ENCODE results near the gene SMAD2. TPM values are rescaled to one million over a fixed set of nuclear protein-coding genes. Genes with fewer than 3 reads are reported as not detected.

The SMAD2 gene
- total RNA-seq, 1 experiment from 2014 or later, result 105 TPM

DNA sequence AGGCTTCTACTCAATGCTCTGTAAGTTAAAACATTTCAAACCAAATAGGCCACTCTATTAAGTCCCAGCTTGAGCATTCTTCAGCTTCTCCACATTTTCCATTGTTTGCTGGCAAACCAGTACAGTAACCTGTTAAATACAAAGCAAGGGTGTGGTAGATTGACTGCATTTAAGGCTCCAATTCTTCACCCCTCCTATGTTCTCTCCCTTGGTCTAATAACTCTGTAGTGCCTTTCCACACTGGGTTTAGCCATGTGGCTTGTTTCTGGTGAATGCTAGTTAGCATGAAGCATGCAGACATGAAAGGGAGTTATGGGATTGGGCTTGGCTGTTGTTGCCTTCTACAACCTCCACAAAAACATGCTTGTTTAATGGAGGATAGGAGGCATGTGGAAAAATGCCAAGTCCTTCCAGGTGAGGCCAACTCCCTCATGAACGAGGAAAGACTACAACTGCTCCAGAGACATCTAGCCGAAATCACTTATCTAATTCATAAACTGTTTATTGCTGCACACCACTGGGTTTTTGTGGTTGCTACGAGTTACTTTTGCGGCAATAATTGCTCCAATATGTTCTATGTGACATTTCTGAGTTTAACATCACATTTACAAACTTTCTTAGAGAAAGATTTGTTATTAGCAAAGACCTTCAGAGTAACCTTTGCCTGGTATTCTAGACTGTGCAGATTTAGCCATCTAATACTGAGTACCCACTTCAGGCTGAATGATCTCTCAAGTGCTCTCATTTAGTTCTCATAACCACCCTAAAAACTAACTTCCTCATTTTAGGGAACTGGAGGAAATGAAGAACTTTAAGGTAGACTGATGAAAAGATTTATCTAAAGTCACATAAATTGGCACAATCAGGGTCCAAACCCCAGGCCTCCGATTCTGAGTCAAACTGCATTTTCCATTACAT, 104.0 kb downstream of the SMAD2 start:
- in situ Hi-C loops (cut with HindIII; ENCODE audit: low pct_unique_long_range_greater_than_20kb, low sequenced_read_pairs), result no loop called here

DNA sequence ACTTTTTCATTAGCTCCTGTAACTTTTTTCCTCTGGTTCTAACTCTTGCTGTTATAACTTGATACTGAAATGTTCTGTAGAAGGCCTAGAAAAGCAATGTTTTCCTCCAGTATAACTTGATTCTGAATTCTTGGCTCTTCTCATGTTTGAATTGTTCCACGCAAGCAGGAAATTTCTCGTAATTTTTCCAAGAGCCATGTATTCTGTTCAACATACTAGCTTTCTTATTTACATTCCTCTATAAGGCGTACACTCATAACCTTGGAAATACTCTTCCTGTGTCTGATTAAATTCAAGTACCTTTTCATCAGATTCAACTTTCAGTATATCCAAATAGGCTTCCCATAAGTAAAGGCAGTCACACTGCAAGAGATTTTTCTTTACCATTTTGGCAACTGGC, 109.1 kb downstream of the SMAD2 start:
- no peak for DNase-seq (ENCODE audit: low read depth, low spot score)
- in situ Hi-C loops (cut with HindIII; ENCODE audit: low pct_unique_long_range_greater_than_20kb, low sequenced_read_pairs), result no loop called here

More for the DNA sequence above, 104.0 kb downstream of the SMAD2 start:
- DNase-seq (ENCODE audit: low read depth, low spot score), result no peak

DNA sequence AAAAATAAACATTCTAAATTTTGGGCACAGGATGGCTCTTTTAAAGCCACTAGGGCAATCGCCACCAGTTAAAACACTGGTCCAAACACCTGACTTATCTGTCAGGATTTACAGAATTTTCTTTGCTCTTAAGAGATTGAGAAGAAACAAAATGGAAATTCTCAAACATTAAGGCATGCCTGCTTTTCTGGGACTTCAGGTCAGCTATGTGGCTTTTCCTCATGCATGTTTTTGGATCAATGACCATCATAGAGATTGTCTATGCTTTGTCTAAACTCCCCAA, 112.7 kb downstream of the SMAD2 start:
- no peak for DNase-seq (ENCODE audit: low read depth, low spot score)
- in situ Hi-C loops (cut with HindIII; ENCODE audit: low pct_unique_long_range_greater_than_20kb, low sequenced_read_pairs), result no loop called here

DNA sequence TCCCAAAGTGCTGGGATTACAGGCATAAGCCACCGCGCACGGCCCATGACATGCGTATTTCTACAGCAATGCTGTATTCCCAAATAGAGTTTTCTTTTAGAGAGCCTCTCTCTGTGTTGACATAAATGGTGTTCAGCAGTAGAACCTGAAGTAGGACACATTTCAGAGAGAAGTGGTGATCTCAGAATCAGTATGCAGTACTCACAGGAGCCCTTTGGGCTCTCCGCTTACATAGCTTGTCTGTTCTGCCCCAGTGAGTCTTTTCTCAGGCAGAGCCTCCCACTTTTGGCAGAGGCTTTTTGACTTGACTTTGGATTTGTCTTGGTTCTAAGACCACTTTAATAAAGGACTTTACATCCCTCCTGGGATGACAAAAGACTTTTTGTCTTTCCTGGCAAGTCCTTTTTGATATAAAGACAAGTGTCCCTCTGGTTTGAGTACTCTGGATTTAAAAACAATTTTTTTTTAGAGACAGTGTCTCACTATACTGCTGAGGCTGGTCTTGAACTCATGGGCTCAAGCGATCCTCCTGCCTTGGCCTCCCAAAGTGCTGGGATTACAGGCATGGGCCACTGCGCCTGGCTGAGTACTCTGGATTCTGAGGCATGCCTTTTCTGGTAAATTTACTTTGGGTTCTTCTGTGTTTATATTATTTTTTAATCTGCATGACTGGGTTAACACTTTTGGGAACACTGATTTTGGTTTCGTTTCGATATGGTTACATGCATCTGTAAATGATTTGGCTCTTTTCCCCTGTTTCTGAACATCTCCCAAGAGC, 113.3 kb downstream of the SMAD2 start:
- in situ Hi-C loops (cut with HindIII; ENCODE audit: low pct_unique_long_range_greater_than_20kb, low sequenced_read_pairs), result no loop called here
- no peak for DNase-seq (ENCODE audit: low read depth, low spot score)

DNA sequence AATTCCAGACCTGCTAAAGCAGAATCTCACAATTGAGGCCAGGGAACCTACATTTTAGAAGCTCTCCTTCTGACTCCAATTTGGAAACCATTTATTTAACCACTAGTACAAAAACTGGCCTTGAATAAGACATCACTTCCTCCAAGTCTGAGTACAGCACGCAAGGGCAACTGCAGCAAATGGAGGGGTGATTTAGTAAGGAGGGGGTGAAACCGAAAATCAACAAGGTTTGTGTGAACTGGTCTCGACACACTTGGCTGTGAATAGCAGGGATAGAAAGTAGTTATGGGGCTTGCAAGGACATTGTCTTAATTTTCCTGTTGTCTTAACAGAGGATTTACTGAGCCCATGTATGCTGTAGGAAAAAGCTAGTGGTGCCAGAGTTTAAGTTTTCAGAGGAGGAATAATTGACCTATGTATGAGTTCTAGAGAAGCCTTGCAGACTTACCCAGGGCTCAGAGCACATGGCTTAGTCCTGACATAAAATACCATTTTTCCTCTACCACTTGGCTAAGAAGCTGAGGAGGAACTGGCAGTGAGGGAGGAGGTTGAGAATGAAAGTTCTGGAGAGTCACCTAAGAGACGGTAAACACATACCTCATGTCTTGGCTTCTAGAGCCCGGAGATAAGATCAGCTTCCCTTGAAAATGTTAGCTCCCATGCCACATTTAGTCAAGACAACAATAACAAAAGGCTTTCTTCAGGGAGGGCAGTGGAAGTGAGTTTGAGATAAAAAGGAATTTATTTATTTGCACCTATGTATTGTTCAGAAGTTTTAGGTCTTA, 114.8 kb downstream of the SMAD2 start:
- in situ Hi-C loops (cut with HindIII; ENCODE audit: low pct_unique_long_range_greater_than_20kb, low sequenced_read_pairs), result no loop called here
- DNase-seq (ENCODE audit: low read depth, low spot score), result no peak

DNA sequence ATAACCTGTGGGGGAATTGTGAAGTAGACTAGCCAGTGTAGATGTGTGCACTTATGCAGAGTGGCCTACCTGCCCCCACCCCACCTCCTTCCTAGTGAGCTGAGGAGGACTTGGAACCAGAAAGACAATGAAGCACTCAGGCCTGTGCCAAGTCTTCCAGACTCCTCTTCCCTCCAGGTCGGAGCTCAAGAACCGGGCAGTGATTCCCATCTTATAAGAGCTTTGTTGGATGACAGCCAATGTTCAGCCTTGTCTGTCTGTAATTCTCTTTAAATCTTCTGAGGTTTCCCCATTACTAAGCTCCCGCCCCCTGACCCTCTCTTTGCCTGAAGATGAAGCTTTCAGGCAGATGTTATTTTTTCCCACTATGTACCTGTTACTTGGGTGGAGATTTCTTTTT, 121.0 kb downstream of the SMAD2 start:
- DNase-seq (ENCODE audit: low read depth, low spot score), result no peak
- in situ Hi-C loops (cut with HindIII; ENCODE audit: low pct_unique_long_range_greater_than_20kb, low sequenced_read_pairs), result no loop called here

DNA sequence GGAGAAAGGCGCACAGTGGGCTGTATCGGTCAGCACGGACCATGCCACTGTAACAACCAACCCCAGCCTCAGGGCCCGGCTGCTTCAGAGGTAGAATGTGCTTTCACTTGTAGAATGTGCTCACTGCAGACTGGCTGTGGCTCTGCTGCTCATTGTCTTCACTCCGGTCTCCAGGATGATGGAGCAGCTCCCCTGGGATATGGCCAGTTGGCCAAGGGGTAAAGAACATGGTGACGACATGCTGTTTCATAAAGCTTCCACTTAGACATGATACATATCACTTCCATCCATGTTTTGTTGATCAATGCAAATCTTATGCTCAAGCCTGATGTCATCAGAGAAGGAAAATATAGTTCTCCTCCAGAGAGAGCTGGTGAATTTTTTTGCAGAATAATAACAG, 127.7 kb downstream of the SMAD2 start:
- no peak for DNase-seq (ENCODE audit: low read depth, low spot score)
- in situ Hi-C loops (cut with HindIII; ENCODE audit: low pct_unique_long_range_greater_than_20kb, low sequenced_read_pairs), result no loop called here

DNA sequence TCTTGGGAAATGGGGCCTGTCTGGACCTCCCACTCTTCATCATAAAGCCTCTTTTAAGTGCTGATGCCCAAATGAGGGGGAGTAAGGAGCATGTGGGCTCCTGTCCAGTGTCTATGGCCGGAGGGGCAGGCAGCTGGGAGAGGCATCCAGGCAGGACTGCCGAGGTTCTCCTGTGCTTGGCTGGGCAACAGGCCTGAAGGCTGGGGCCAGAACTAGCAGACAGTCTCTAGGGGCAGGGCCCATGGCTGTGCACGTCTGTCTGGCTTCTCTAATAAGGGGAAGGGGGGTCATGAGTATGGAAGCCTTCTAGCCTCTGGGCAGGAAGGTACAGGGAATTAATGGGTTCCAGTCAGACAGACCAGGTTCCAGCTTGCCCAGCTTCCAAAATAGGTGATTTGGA, 128.6 kb downstream of the SMAD2 start:
- in situ Hi-C loops (cut with HindIII; ENCODE audit: low pct_unique_long_range_greater_than_20kb, low sequenced_read_pairs), result no loop called here
- DNase-seq (ENCODE audit: low read depth, low spot score), result no peak

DNA sequence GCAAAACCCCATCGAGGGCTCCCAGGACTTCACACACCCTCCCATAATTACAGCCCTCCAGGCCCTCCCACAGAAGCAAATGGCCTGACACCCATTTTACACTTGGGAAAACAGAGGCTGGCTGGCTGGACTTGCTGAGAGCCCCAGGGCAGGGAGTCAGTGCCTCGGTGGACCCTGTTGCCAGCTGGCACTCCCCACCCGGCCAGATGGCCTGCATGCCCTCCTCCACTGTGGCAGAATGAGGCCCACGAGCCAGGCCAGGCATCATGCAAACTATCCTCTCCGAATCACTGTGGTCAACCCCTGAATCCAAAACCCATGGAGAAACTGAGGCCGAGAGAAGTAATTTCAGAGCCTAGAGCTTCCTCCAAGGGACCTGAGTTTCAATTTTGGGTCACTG, 129.7 kb downstream of the SMAD2 start:
- in situ Hi-C loops (cut with HindIII; ENCODE audit: low pct_unique_long_range_greater_than_20kb, low sequenced_read_pairs), result no loop called here
- no peak for DNase-seq (ENCODE audit: low read depth, low spot score)

DNA sequence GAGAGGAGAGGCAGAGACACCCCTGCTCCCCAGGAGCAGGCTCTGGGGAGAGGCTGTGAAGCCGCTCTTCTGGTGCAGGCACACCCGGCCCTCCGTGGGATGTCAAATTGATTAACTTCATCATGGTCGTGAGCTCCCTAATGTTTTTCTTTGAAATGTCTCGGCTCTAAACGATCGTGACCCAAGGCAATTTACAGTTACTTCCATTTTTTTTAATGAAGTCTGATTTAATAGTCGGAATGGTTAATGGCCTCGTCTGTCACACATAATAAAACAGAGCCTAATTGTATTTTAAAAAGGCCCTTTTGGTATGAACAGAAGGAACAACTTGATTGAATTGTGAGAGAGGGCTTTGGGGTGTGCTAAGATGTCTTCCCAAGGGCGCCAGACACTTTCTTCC, 130.2 kb downstream of the SMAD2 start:
- in situ Hi-C loops (cut with HindIII; ENCODE audit: low pct_unique_long_range_greater_than_20kb, low sequenced_read_pairs), result no loop called here
- DNase-seq (ENCODE audit: low read depth, low spot score), result no peak

DNA sequence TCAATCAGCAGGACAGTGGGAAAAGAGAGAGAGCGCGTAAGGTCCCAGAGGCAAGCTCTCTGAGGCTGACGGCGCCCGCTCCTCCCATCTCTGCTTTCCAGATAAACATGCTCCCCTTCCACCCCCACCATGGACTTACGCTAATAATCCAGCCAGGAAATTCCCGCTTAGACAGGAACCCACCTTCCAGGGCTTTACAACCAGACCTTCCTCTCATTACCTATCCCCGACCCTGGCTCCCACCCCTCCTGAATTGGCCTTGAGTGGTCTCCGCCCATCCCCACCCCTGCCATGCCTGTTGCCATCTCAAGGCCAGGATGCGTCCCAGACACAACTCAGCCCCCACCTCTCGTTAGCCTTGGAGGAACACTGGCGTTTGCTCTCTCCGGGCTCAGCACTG, 131.1 kb downstream of the SMAD2 start:
- DNase-seq (ENCODE audit: low read depth, low spot score), result no peak
- in situ Hi-C loops (cut with HindIII; ENCODE audit: low pct_unique_long_range_greater_than_20kb, low sequenced_read_pairs), result no loop called here

DNA sequence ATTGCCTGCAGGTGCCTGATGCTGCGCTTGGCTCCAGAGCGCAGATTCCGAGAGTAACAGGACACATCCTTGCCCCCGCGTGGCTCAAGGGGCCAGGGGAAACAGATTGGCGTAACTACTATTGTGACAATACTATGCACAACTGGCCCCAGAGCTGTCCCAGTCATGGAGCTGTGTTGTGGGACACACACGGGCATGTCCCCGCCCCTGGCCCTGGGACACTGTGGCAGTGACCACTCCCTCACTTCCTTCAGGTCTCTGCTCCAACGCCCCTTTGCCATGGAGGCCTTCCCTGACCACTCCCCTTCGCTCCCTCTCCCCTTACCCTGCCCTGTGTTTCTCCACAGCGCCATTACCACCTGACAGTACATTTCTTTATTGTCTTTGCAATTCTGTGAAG, 132.1 kb downstream of the SMAD2 start:
- DNase-seq (ENCODE audit: low read depth, low spot score), result no peak
- in situ Hi-C loops (cut with HindIII; ENCODE audit: low pct_unique_long_range_greater_than_20kb, low sequenced_read_pairs), result no loop called here

DNA sequence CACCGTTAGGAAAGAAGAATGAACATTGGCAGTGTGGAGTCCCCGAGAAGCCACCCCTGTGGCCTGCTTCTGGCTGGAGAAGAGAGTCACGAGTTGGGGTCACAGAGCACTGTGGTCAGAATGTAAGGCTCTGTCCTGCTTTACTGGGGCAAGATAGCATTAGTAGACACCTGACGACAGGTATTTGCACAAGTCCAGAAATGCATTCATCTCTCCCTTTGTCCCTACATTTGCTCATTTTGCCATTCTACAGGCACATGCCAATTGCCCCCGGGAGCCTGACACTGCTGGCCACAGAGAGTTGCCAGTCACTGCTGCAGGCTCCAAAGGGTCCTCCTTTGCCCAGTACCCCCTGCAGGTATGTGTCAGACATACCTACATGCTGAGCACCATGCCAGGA, 133.3 kb downstream of the SMAD2 start:
- DNase-seq (ENCODE audit: low read depth, low spot score), result no peak

DNA sequence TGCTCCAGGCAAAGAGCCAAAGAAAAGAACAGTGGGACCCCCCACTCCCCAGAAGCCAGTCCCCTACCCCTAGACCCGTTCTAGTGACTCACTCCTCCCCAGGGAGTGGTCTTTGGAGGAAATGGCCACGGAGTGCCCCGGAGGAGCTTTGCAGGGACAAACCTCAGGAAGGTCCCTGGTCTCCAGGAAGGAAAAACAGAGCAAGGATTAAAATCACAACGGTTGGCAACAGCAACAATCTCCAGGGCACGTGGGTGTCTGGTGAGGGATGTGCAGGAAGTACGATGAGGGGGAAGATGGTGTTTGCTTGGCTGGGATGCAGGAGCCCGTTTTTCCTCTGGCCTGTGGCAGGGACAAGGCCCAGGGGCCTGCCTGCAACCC, 135.0 kb downstream of the SMAD2 start:
- peak; percentile 6 for DNase-seq (ENCODE audit: low read depth, low spot score)
- in situ Hi-C loops (cut with HindIII; ENCODE audit: low pct_unique_long_range_greater_than_20kb, low sequenced_read_pairs), result no loop called here

More for the DNA sequence above, 133.3 kb downstream of the SMAD2 start:
- in situ Hi-C loops (cut with HindIII; ENCODE audit: low pct_unique_long_range_greater_than_20kb, low sequenced_read_pairs), result no loop called here

DNA sequence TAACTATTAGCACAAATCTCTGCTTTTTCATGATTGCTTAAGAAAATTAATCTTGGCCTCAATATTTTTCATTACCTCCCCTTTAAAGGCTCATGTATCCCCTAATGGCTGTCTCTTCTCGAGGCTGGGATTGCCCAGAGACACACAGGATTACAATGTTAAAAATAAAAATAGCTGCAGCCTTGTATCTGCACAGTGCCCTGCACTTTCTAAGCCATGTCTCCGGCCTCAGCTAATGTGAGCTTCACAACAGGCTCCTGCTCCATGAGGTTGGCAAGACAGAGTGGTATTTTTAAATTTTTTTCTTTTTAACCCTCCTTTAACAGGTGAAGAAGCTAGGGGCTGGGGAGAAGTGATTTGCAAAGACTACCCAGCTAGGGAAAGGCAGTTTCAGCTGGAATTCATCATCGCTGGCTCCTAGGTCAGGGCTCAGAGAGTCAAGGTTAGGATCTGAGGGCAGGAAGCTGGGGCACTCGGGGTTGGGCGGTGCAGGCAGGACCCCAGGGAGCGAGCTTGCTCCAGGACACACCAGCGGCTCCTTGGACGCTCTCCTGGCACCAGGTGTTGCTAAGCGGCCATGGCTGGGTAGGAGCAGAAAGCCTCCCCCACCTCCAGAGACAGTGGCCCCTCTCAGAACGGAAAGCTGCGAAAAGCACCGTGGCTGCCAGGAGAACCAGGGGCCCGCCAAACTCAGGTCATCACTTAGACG, 135.6 kb downstream of the SMAD2 start:
- in situ Hi-C loops (cut with HindIII; ENCODE audit: low pct_unique_long_range_greater_than_20kb, low sequenced_read_pairs), result no loop called here
- DNase-seq (ENCODE audit: low read depth, low spot score), result no peak

DNA sequence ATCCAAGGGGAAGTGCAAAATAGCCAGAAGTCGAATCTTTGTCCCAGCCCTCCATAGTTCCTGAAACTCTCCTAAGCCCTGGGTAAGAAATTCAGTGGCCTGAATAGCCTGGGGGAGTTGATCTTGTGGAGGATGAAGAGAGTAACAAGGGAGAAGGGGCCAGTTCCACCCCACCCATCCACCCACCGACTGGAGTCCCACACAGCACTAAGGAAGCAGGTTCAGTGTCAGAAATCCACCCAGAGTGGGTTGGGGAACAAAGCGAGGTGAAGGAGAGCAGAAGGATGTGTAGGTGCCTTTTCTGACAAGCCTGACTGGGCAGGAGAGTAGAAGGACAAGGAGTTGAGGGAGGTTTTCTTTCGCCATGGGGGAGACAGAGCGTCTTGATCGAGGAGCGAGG, 136.8 kb downstream of the SMAD2 start:
- in situ Hi-C loops (cut with HindIII; ENCODE audit: low pct_unique_long_range_greater_than_20kb, low sequenced_read_pairs), result no loop called here
- no peak for DNase-seq (ENCODE audit: low read depth, low spot score)

DNA sequence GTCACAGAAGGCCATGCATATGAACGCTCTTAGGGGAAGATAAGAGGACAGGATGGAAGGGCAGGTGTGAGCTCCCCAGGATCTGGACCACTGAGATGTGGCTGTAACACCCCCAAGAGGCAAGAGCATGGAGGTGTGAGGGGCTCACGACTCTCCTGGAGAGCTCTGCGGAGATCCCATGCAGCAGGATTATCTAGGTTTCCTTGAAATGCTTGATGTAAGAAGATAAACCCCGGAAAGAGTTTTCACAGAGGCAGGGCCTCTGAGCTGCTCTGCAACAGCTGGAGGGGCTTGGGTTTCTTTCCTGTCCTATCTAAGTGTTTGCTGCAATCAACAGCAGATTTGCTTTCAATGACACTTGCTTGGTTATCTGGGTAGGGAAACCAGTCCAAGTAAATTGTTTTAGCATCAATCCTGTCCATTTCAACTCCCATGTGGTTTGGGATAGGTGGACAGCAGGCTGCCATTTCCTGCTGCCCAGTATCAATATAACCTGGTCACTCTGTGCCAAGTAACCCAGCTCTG, 138.9 kb downstream of the SMAD2 start:
- no peak for DNase-seq (ENCODE audit: low read depth, low spot score)
- in situ Hi-C loops (cut with HindIII; ENCODE audit: low pct_unique_long_range_greater_than_20kb, low sequenced_read_pairs), result no loop called here

DNA sequence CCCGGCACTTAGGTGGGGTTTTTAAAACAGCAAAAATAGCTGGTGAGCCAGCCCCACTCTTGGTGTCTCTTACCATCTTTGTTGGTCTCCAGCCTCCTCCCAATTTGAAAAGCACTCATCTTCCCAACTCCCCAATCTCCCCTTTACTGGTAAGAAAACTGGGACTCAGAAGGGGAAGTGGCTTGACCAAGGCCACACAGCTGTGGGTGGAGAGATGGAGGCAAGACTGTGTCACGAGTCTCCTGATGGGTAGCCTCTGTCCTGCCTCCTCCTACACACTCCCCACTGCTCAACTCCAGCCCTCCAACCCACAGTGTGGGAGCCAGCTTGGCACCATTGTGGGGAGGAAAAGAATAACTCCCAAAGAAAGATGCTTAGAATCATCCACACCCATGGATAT, 140.4 kb downstream of the SMAD2 start:
- in situ Hi-C loops (cut with HindIII; ENCODE audit: low pct_unique_long_range_greater_than_20kb, low sequenced_read_pairs), result no loop called here
- DNase-seq (ENCODE audit: low read depth, low spot score), result no peak

Measured in SK-MEL-5 (cell line).